ENCODE results near the gene CACNB1.

CACNB1 gene
- 19.3 to 23.0 reads per million in 2 donors for total RNA-seq

GRCh38 chr17:39197380-39198185 lies at the start of gene CACNB1:
TSS of gene CACNB1 (minus strand) at chr17:39197669. CDS start at chr17:39197495, 174 bp downstream.
- peak; percentile 63 for DNase-seq

- no peak for DNase-seq
These were observed 48.8 kb upstream of the CACNB1 start for GRCh38 chr17:39246274-39246673.

GRCh38 chr17:39244600-39245570 lies 47.4 kb upstream of the CACNB1 start:
- DNase-seq, result no peak

- no peak for DNase-seq
These were observed 46.6 kb upstream of the CACNB1 start for GRCh38 chr17:39244016-39244599.

- DNase-seq, result no peak
These were observed 45.7 kb upstream of the CACNB1 start for GRCh38 chr17:39243155-39243554.

- no peak for DNase-seq
These were observed 43.2 kb upstream of the CACNB1 start for GRCh38 chr17:39240631-39241030.

- DNase-seq, result peak; percentile 25
These were observed 42.3 kb upstream of the CACNB1 start for GRCh38 chr17:39239640-39240314.

GRCh38 chr17:39238311-39238972 lies 41.0 kb upstream of the CACNB1 start:
- DNase-seq, result peak; percentile 27

GRCh38 chr17:39237586-39237985 lies 40.1 kb upstream of the CACNB1 start:
- DNase-seq, result no peak

GRCh38 chr17:39236981-39237441 lies 39.5 kb upstream of the CACNB1 start:
- DNase-seq, result no peak

GRCh38 chr17:39236450-39236927 lies 39.0 kb upstream of the CACNB1 start:
- DNase-seq, result no peak

- no peak for DNase-seq
These were observed 38.3 kb upstream of the CACNB1 start for GRCh38 chr17:39235555-39236449.

- DNase-seq, result peak; percentile 36
These were observed 34.4 kb upstream of the CACNB1 start for GRCh38 chr17:39231591-39232551.

GRCh38 chr17:39231091-39231561 lies 33.7 kb upstream of the CACNB1 start:
- no peak for DNase-seq

GRCh38 chr17:39230361-39230760 lies 32.9 kb upstream of the CACNB1 start:
- DNase-seq, result no peak

- DNase-seq, result no peak
These were observed 31.9 kb upstream of the CACNB1 start for GRCh38 chr17:39229274-39229913.

- no peak for DNase-seq
These were observed 30.0 kb upstream of the CACNB1 start for GRCh38 chr17:39227364-39227919.

GRCh38 chr17:39225959-39226683 lies 28.7 kb upstream of the CACNB1 start:
- peak; percentile 28 for DNase-seq

Measured in activated gamma-delta T cell (primary cell).